HTERT RPE-1 (cell line): ENCODE results near the gene TRAPPC10.

Experiments
- in situ Hi-C: fragments of 300-500 bp; cut with MboI; formaldehyde crosslinking; loops from 4 replicates; pipeline ENCODE4 v1.14.3; 2020; ENCODE audit warnings: low sequenced_read_pairs

TRAPPC10 gene

GRCh38 chr21:44011579-44012473 is at the start of gene TRAPPC10:
Gene TRAPPC10 (plus strand): TSS chr21:44012309. CDS start chr21:44012494, 185 bp downstream.
- in situ Hi-C loops, result no loop called here

DNA sequence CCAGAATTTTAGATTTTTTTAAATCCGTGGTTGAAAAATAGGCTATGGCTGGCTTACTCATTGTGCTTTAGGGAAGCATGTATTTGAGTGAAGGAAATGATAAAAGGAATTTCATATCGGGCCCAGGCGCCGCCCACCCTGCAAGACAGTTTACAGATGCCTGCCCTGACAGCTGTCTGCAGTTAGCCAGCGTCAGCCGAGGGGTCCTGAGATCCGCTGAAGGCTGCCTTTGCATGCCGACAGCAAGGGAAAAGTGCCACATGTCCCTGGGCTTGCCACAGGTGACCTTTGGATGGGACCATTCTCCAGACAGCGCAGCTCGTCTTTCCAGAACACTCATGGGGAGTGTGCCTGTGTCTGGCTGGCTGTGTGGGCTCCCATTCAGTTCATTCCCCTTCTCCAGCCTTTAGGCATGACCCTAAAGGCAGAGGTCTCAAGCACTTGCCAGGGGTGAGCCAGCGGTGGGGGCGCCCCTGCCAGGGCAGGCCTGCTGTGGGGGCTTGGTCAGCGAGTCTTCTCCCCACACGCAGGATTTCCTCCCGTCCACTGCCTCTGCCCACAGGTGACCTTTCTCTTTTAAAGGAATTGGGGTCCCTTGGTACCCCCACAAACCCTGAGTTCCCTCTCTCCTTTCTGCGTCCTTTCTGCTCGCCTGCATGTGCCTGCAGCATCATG is 46.1 kb upstream of the TRAPPC10 start:
- in situ Hi-C loops, result no loop called here

- in situ Hi-C loops, result no loop called here
These were observed 45.1 kb upstream of the TRAPPC10 start for GRCh38 chr21:43966946-43967512.

DNA sequence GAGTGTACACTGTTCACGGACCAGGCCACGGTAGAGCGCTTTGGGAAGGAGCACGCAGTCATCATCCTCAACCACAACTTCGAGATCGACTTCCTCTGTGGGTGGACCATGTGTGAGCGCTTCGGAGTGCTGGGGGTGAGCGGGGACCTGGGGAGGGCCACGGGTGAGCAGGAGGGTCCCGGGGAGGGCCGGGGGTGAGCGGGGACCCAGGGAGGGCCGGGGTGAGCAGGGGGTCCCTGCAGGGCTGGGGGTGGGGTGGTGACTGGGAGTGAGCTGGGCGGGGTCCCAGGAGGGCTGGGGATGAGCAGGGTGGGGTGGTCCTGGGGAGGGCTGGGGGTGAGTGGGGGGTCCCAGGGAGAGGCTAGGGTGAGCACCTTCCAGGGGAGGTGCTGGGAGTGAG is 44.1 kb upstream of the TRAPPC10 start:
- in situ Hi-C loops, result no loop called here

GRCh38 chr21:43968410-43969114 is 43.5 kb upstream of the TRAPPC10 start:
- in situ Hi-C loops, result no loop called here

DNA sequence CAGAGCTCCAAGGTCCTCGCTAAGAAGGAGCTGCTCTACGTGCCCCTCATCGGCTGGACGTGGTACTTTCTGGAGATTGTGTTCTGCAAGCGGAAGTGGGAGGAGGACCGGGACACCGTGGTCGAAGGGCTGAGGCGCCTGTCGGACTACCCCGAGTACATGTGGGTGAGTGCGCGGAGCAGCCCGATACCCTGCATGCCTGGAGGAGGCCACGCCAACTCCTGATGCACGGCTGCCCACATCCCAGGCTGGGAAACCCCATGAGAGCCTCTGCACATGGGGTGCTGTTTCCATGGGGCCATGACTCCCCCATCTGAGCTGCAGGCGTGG is 43.0 kb upstream of the TRAPPC10 start:
- in situ Hi-C loops, result no loop called here

- in situ Hi-C loops, result no loop called here
These were observed 41.6 kb upstream of the TRAPPC10 start for GRCh38 chr21:43970551-43970950.

- in situ Hi-C loops, result no loop called here
These were observed 40.7 kb upstream of the TRAPPC10 start for GRCh38 chr21:43971201-43971991.

DNA sequence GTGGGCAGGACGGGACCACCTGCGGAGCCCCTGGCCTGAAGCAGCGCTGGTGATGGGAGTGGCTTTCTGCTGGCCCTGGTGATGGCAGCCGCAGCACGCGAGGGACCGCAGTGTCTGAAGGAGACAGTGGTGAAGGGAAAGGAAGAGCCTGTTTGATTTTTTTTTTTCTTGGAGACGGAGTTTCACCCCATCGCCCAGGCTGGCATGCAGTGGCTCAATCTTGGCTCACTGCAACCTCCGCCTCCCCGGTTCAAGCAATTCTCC is 40.2 kb upstream of the TRAPPC10 start:
- in situ Hi-C loops, result no loop called here

GRCh38 chr21:43972850-43973633 is 39.1 kb upstream of the TRAPPC10 start:
- in situ Hi-C loops, result no loop called here

GRCh38 chr21:43973634-43973955 is 38.5 kb upstream of the TRAPPC10 start:
- in situ Hi-C loops, result no loop called here

GRCh38 chr21:43974791-43975468 is 37.2 kb upstream of the TRAPPC10 start:
- in situ Hi-C loops, result no loop called here

DNA sequence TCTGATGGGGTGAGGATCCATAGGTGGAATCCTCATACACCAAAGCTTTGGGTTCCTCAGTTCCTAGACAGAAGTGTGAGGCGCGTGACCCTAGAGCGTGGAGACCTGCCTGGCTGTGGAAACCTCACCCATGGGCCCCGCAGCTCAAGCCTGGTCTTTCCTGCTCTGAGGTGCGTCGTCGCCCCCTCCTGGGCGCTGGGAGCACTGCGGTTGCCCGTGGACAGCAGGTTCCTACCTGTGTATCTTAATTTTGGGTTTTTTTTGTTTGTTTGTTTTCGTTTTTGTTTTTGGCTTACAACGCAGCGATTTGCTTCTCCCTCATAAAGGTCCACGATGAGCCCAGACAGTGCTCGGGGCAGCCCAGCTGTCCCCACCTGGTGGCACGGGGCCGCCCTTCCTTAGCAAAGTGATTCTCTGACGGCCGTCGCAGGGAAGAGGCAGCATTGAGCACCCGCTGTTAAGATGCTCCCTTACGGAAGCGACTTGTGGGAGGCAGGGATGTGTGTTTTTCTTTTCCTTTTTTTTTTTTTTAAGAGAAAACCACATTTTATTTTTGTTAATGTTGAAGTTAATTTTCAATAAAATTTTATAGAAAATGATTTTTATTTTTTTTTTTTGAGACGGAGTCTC is 36.5 kb upstream of the TRAPPC10 start:
- in situ Hi-C loops, result no loop called here

DNA sequence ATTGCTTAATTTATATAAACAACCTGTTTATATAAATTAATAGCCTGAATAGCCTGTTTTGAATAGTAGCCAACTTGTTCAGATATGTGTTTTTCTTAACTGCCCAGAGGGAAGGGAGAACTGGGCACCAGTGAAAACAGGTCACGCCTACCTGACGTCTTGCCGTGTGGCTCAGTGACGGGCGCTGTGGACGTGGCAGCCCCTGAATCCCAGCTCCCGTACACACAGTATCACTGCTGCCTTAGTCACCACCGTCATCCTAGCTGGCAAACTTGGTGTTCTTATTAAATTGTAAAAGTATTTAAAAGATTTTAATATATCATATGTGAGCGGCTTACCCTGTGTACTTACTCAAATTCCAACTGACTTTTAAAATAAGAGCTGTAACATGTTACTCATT is 35.4 kb upstream of the TRAPPC10 start:
- in situ Hi-C loops, result no loop called here

GRCh38 chr21:43978060-43978459 is 34.0 kb upstream of the TRAPPC10 start:
- in situ Hi-C loops, result no loop called here

DNA sequence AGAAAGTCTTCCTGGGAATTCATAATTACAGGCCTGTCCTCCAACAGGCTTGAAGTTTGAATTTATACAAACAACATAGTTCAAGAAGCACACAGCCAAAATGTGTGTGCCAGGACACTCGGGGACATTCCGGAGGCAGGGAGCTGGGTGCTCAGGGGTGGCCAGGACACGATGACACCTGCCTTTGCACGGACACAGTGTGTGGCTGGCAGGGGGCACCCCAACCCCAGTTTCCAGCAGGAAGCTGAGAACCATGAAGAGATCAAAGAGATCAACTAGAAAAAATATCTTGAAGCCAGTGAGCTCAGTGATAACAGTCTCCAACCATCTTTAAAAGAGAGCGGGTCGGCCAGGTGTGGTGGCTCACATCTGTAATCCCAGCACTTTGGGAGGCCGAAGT is 32.5 kb upstream of the TRAPPC10 start:
- in situ Hi-C loops, result no loop called here

DNA sequence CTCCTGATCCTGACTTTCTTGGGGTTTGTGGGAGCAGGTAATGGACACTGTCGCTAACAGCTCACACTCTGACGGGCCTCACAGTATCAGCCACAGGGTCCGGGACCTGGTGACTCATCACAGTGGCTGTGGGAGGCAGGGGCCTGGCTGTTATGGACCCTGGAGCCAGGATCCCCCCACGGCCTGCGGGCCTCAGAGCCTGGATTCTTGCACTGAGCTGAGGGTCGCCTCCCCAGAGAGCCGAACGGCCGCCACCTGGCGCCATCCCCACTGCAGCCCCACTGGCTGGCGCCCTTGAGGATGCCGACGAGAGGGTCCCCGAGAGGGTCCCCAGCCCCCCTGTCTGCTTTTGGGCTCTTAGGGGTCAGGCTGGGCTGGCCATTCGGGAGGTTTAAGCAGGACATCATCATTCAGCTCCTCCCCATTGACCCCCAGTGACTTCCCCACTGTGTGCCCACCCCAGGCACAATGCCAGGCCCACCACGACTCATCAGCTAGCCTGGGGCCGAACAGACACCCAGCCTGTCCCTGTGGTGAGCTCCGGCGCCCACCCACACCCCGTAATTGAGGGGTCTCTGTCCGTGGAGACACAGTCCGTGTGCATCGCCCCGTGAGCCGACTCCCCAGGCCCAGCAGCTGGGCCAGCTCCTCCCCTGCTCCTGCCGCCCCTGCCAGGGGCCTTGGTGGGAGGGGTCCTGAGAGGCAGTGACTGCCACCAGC is 30.8 kb upstream of the TRAPPC10 start:
- in situ Hi-C loops, result no loop called here

GRCh38 chr21:43981871-43982210 is 30.3 kb upstream of the TRAPPC10 start:
- in situ Hi-C loops, result no loop called here
